ENCODE results near the gene CCNF.

Gene CCNF

DNA sequence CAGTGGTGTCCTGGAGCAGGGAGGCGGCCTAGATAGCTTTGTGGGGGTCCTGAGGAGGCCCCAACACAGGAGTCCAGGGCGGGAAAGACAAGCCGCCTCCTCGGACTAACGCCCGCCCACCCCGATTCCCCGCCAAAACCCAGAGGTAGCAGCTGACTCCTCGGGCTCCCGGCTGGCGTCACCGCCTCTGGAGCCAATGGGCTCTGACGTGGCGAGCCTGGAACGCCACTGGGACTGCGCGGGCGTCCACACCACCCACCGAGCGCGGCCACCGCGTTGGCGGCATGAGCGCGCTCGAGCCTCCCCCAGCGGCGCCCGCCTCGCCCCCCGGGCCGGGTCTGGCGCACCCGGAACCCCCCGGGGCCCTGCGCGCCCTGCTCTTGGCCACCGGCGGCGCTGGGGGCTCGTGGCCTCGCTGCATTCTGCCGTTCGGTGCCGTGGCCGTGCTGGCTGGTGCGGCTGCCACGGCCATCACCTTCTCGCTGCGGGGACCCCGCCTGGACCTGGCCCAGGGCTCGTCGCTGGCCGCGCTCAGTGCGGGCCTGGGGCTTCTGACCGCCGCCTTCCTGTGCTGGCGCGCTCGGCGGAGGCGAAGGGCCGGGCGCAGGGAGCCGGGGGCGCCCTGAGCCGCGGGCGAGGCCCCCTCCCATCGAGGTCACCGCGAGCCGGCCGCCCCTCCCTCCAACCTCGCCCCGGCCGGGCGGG is 38.4 kb downstream of the CCNF start:
- Histone ChIP-seq H3K27ac (ENCODE audit: low read depth, low read length) (no peak overlapping the region; the same call in 1 of the 2 replicates), H3K4me1 (ENCODE audit: control insufficient read depth, insufficient read depth, low read length, unreplicated experiment) (peaks cover 24% of the 10 kb centered on the region)

DNA sequence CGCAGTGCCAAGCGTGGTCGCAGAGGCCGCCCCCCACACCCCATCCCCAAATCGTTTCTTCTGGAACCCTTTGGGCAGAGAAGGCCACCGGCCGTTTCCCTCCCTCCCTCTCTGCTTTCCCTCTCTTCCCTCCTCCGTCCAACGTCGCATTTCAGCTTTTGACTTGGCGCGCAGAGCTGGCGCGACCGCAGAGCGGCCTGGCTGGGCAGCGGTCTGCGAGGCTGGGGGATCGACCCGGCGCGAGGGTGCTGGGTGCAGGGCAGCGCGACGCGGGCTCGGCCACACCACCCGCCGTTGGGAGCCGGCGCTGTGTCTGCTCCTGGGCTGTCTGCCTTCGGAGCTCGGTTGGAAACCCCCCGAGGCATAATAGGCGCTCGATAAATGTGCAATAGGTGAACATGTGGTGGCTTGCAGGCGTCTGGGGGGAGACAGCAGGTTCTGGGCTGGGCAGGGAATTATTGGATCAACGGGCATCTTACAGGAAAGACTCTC is 39.0 kb downstream of the CCNF start:
- Histone ChIP-seq H3K4me3 (ENCODE audit: low read depth, low read length) (peak overlapping the region; percentile 92), H3K4me1 (ENCODE audit: control insufficient read depth, insufficient read depth, low read length, unreplicated experiment) (peaks cover 24% of the 10 kb centered on the region), H3K27me3 (ENCODE audit: insufficient read depth, low read length) (no peaks in the 10 kb centered on the region), H3K79me2 (ENCODE audit: control insufficient read depth, insufficient read depth, low read length, unreplicated experiment) (no peaks in the 10 kb centered on the region), H3K36me3 (ENCODE audit: insufficient read depth, low read length) (no peaks in the 10 kb centered on the region), H3K27ac (ENCODE audit: low read depth, low read length) (no peak overlapping the region), H2AFZ (ENCODE audit: low read length, unreplicated experiment) (peak overlapping the region; percentile 36)

More for the DNA sequence above, 38.4 kb downstream of the CCNF start:
- Histone ChIP-seq H3K4me3 (ENCODE audit: low read depth, low read length) (peak overlapping the region; percentile 92), H3K27me3 (ENCODE audit: insufficient read depth, low read length) (no peaks in the 10 kb centered on the region), H3K36me3 (ENCODE audit: insufficient read depth, low read length) (no peaks in the 10 kb centered on the region), H3K79me2 (ENCODE audit: control insufficient read depth, insufficient read depth, low read length, unreplicated experiment) (no peaks in the 10 kb centered on the region), H2AFZ (ENCODE audit: low read length, unreplicated experiment) (peak overlapping the region; percentile 60)

DNA sequence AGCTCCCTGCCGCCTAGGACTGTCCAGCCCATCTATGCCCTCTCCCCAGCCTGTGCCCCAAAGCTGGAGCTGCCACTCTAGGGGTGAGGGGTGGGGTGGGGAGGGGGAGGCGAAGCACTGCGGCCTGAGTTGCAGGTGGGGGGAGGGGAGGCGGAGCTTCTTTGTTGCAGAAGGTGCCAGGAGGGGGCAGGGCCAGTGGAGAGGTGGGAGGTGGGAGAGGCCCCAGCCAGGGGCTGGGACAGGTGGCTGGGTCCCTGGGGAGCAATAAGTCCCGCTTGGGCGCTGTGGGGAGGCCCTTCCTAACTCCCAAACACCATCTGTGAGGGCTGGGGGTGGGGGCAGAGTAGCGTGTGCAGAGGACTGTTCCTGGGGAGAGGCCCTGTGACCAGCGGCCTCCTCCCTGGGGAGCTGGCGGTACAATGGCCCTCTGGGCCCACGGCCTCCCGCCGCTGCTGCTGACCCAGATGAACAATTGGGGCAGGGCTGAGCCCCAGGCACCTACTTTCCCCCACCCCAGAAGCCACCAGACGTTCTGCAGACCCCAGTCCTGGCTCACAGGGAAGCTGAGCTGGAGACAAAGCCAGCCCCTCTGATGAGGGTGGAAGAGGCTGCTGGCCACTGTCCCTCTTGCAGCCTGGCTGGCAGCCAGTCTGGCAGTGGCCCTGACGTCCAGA is 39.6 kb downstream of the CCNF start:
- no peak overlapping the region for H3K27ac ChIP-seq (ENCODE audit: low read depth, low read length)
- H3K4me1 ChIP-seq (ENCODE audit: control insufficient read depth, insufficient read depth, low read length, unreplicated experiment) = peaks cover 21% of the 10 kb centered on the region
- no peaks in the 10 kb centered on the region for H3K27me3 ChIP-seq (ENCODE audit: insufficient read depth, low read length)
- H3K4me3 ChIP-seq (ENCODE audit: low read depth, low read length) = peak overlapping the region; percentile 92
- no peaks in the 10 kb centered on the region for H3K36me3 ChIP-seq (ENCODE audit: insufficient read depth, low read length)
- peak overlapping the region; percentile 36 for H2AFZ ChIP-seq (ENCODE audit: low read length, unreplicated experiment)
- H3K79me2 ChIP-seq (ENCODE audit: control insufficient read depth, insufficient read depth, low read length, unreplicated experiment) = no peaks in the 10 kb centered on the region

- Histone ChIP-seq H3K79me2 (ENCODE audit: control insufficient read depth, insufficient read depth, low read length, unreplicated experiment) (no peaks in the 10 kb centered on the region), H3K36me3 (ENCODE audit: insufficient read depth, low read length) (no peaks in the 10 kb centered on the region), H3K4me1 (ENCODE audit: control insufficient read depth, insufficient read depth, low read length, unreplicated experiment) (peaks cover 19% of the 10 kb centered on the region), H2AFZ (ENCODE audit: low read length, unreplicated experiment) (no peak overlapping the region), H3K4me3 (ENCODE audit: low read depth, low read length) (no peak overlapping the region; the same call in 1 of the 2 replicates), H3K27ac (ENCODE audit: low read depth, low read length) (no peak overlapping the region), H3K27me3 (ENCODE audit: insufficient read depth, low read length) (no peaks in the 10 kb centered on the region)
Observed at GRCh38 chr16:2469399-2470233, 40.4 kb downstream of the CCNF start.

- Histone ChIP-seq H2AFZ (ENCODE audit: low read length, unreplicated experiment) (no peak overlapping the region), H3K27ac (ENCODE audit: low read depth, low read length) (no peak overlapping the region), H3K4me3 (ENCODE audit: low read depth, low read length) (no peak overlapping the region), H3K4me1 (ENCODE audit: control insufficient read depth, insufficient read depth, low read length, unreplicated experiment) (peaks cover 19% of the 10 kb centered on the region), H3K27me3 (ENCODE audit: insufficient read depth, low read length) (no peaks in the 10 kb centered on the region), H3K79me2 (ENCODE audit: control insufficient read depth, insufficient read depth, low read length, unreplicated experiment) (no peaks in the 10 kb centered on the region), H3K36me3 (ENCODE audit: insufficient read depth, low read length) (no peaks in the 10 kb centered on the region)
Observed at GRCh38 chr16:2470234-2470601, 41.0 kb downstream of the CCNF start.

DNA sequence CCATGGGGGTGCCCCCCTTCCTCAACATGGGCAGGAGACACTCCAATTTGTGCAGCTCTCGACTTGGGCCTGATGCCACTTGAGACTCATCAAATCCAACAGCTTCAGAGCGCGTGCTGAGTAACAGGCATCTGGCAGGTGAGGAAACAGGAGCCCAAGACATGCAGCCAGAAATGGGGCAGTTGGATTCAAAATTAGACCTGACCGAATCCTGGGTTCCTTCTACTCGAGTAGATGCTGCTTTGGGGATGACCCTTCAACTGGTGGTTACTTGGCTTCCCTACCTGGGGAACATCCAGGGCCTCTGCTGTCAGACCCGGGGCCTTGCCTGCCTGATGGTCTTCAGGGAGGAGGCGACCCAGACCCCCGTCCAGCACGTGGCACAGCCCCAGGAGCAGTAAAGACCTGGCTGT is 41.4 kb downstream of the CCNF start:
- Histone ChIP-seq H3K4me3 (ENCODE audit: low read depth, low read length) (peak overlapping the region; percentile 71; the same call in 1 of the 2 replicates), H2AFZ (ENCODE audit: low read length, unreplicated experiment) (no peak overlapping the region), H3K27ac (ENCODE audit: low read depth, low read length) (no peak overlapping the region), H3K4me1 (ENCODE audit: control insufficient read depth, insufficient read depth, low read length, unreplicated experiment) (peaks cover 19% of the 10 kb centered on the region), H3K27me3 (ENCODE audit: insufficient read depth, low read length) (no peaks in the 10 kb centered on the region), H3K79me2 (ENCODE audit: control insufficient read depth, insufficient read depth, low read length, unreplicated experiment) (peaks cover 3% of the 10 kb centered on the region), H3K36me3 (ENCODE audit: insufficient read depth, low read length) (no peaks in the 10 kb centered on the region)

- Histone ChIP-seq H3K4me3 (ENCODE audit: low read depth, low read length) (peak within 1 kb of the TSS; percentile 71), H2AFZ (ENCODE audit: low read length, unreplicated experiment) (peak within 1 kb of the TSS; percentile 23), H3K4me1 (ENCODE audit: control insufficient read depth, insufficient read depth, low read length, unreplicated experiment) (peaks cover 19% of the 10 kb centered on the region), H3K27ac (ENCODE audit: low read depth, low read length) (no peak within 1 kb of the TSS), H3K27me3 (ENCODE audit: insufficient read depth, low read length) (no peaks in the 10 kb centered on the region), H3K79me2 (ENCODE audit: control insufficient read depth, insufficient read depth, low read length, unreplicated experiment) (peaks cover 7% of the 10 kb centered on the region), H3K36me3 (ENCODE audit: insufficient read depth, low read length) (no peaks in the 10 kb centered on the region)
Observed at GRCh38 chr16:2471016-2471652, 41.9 kb downstream of the CCNF start, which contains the start of gene NTN3. NTN3 (plus strand) TSS chr16:2471297; CDS start chr16:2471702, 405 bp downstream.

- peak overlapping the region; percentile 23 for H2AFZ ChIP-seq (ENCODE audit: low read length, unreplicated experiment)
- peak overlapping the region; percentile 71 for H3K4me3 ChIP-seq (ENCODE audit: low read depth, low read length)
- no peaks in the 10 kb centered on the region for H3K27me3 ChIP-seq (ENCODE audit: insufficient read depth, low read length)
- peaks cover 19% of the 10 kb centered on the region for H3K4me1 ChIP-seq (ENCODE audit: control insufficient read depth, insufficient read depth, low read length, unreplicated experiment)
- H3K79me2 ChIP-seq (ENCODE audit: control insufficient read depth, insufficient read depth, low read length, unreplicated experiment) = peaks cover 11% of the 10 kb centered on the region
- H3K27ac ChIP-seq (ENCODE audit: low read depth, low read length) = no peak overlapping the region
- no peaks in the 10 kb centered on the region for H3K36me3 ChIP-seq (ENCODE audit: insufficient read depth, low read length)
Observed at GRCh38 chr16:2471653-2472487, 42.6 kb downstream of the CCNF start.

- Histone ChIP-seq H3K79me2 (ENCODE audit: control insufficient read depth, insufficient read depth, low read length, unreplicated experiment) (peaks cover 11% of the 10 kb centered on the region), H3K27me3 (ENCODE audit: insufficient read depth, low read length) (no peaks in the 10 kb centered on the region), H3K36me3 (ENCODE audit: insufficient read depth, low read length) (no peaks in the 10 kb centered on the region), H3K27ac (ENCODE audit: low read depth, low read length) (no peak overlapping the region), H3K4me1 (ENCODE audit: control insufficient read depth, insufficient read depth, low read length, unreplicated experiment) (peaks cover 15% of the 10 kb centered on the region), H3K4me3 (ENCODE audit: low read depth, low read length) (no peak overlapping the region), H2AFZ (ENCODE audit: low read length, unreplicated experiment) (no peak overlapping the region)
Observed at GRCh38 chr16:2472488-2472864, 43.2 kb downstream of the CCNF start.

Measured in ACC112 (cell line).